NCI-H1436 treated with DMSO at 0.1 percent for 48 hours (cell line): ENCODE results near the gene CLEC2D.
"Not testable (repeated sequence)": the region's sequence is repeated elsewhere in the genome, so short reads cannot be mapped to it uniquely, and the experiment has no call there.

Experiments
- DNase-seq: peaks from one replicate; lab custom pipeline; 2025; lab: John Stamatoyannopoulos, UW

CLEC2D gene

GRCh38 chr12:9660046-9660445 lies 9.5 kb upstream of the CLEC2D start:
- no peak for DNase-seq

- no peak for DNase-seq
Observed at GRCh38 chr12:9661720-9662119, 7.8 kb upstream of the CLEC2D start.

- no peak for DNase-seq
Observed at GRCh38 chr12:9662488-9662887, 7.0 kb upstream of the CLEC2D start.

GRCh38 chr12:9667403-9668160 lies 1.9 kb upstream of the CLEC2D start:
- no peak for DNase-seq

GRCh38 chr12:9668161-9669018 lies 1.1 kb upstream of the CLEC2D start:
- no peak for DNase-seq

- DNase-seq = no peak
Observed at GRCh38 chr12:9669019-9669326, 540 bp upstream of the CLEC2D start.

GRCh38 chr12:9672340-9672739 lies 2.8 kb downstream of the CLEC2D start:
- not testable (repeated sequence) for DNase-seq

- no peak for DNase-seq
Observed at GRCh38 chr12:9673404-9674225, 4.1 kb downstream of the CLEC2D start.

GRCh38 chr12:9674226-9674590 lies 4.7 kb downstream of the CLEC2D start:
- no peak for DNase-seq

- not testable (repeated sequence) for DNase-seq
Observed at GRCh38 chr12:9682508-9682907, 13.0 kb downstream of the CLEC2D start.

- not testable (repeated sequence) for DNase-seq
Observed at GRCh38 chr12:9682949-9683348, 13.4 kb downstream of the CLEC2D start.

- DNase-seq = not testable (repeated sequence)
Observed at GRCh38 chr12:9685366-9685765, 15.9 kb downstream of the CLEC2D start.

- DNase-seq = no peak
Observed at GRCh38 chr12:9685915-9686314, 16.4 kb downstream of the CLEC2D start.

- DNase-seq = no peak
Observed at GRCh38 chr12:9687228-9687627, 17.7 kb downstream of the CLEC2D start.

GRCh38 chr12:9692909-9693308 lies 23.4 kb downstream of the CLEC2D start:
- DNase-seq = no peak

- DNase-seq = no peak
Observed at GRCh38 chr12:9694241-9694640, 24.7 kb downstream of the CLEC2D start.

- DNase-seq = not testable (repeated sequence)
Observed at GRCh38 chr12:9695150-9695549, 25.6 kb downstream of the CLEC2D start.

- DNase-seq = not testable (repeated sequence)
Observed at GRCh38 chr12:9695661-9696060, 26.1 kb downstream of the CLEC2D start.

- no peak for DNase-seq
Observed at GRCh38 chr12:9697619-9698018, 28.1 kb downstream of the CLEC2D start.

GRCh38 chr12:9698681-9699080 lies 29.2 kb downstream of the CLEC2D start:
- no peak for DNase-seq

- no peak for DNase-seq
Observed at GRCh38 chr12:9699269-9699897, 29.9 kb downstream of the CLEC2D start.
